Gastrocnemius medialis (tissue), 4 donors: Measurements from ENCODE around the gene SPOPL.

ENCODE experiments used
- POLR2A ChIP-seq, 2 donors: fragments of 450-650 bp; IDR thresholded peaks; one replicate each; pipeline ENCODE4 v1.6.1; 2017; ENCODE audit warnings: antibody characterized with exemption in 2 of 2, mild to moderate bottlenecking in 2 of 2, moderate library complexity in 2 of 2
- TF ChIP-seq, protein P1 (sequence below), 5 experiments: fragments of 450-650 bp in 3 of 5; fragments of 200-600 bp in 2 of 5; sonication (generic) in 2 of 5; IDR thresholded peaks in 4 of 5; conservative IDR thresholded peaks in 1 of 5; 1 replicate in 4 of 5; 2 replicates in 1 of 5; pipeline ENCODE4 v1.5.1; 2016 to 2019; ENCODE audit warnings: antibody characterized with exemption in 5 of 5, mild to moderate bottlenecking in 3 of 5, moderate library complexity in 3 of 5

DNA sequence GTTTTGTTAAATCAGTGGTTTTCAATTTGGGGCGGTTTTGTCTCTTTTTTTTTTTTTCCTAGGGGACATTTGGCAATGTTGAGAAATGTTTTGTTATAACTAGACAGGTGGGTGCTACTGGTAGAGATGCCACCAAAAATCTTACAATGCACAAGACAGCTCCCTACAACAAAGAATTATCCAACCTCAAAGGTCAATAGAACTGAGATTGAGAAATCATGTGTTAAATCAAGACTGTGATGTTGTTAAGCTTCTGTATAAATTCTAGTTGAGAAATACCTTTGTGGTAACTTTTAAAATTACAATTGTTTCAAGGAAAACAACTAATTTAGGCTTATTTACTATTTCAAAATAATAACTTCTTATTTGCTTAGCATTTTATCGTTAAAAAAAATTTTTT, 9.4 kb upstream of the SPOPL start:
- TF ChIP-seq, protein P1, sequence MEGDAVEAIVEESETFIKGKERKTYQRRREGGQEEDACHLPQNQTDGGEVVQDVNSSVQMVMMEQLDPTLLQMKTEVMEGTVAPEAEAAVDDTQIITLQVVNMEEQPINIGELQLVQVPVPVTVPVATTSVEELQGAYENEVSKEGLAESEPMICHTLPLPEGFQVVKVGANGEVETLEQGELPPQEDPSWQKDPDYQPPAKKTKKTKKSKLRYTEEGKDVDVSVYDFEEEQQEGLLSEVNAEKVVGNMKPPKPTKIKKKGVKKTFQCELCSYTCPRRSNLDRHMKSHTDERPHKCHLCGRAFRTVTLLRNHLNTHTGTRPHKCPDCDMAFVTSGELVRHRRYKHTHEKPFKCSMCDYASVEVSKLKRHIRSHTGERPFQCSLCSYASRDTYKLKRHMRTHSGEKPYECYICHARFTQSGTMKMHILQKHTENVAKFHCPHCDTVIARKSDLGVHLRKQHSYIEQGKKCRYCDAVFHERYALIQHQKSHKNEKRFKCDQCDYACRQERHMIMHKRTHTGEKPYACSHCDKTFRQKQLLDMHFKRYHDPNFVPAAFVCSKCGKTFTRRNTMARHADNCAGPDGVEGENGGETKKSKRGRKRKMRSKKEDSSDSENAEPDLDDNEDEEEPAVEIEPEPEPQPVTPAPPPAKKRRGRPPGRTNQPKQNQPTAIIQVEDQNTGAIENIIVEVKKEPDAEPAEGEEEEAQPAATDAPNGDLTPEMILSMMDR (IDR thresholded peaks at IDR 0.05 in 4 of 5, conservative IDR thresholded peaks at IDR 0.05 in 1 of 5), result no peak
- TF ChIP-seq POLR2A (IDR thresholded peaks at IDR 0.05), result no peak
